HepG2 (cell line): ENCODE data around the gene ZFAND2B. TPM values are rescaled to one million over a fixed set of nuclear protein-coding genes. Genes with fewer than 3 reads are reported as not detected.

Experiments used
- ARNT2 ChIP-seq: sonication (generic); formaldehyde crosslinking; IDR thresholded peaks from 2 replicates; pipeline ENCODE4 v1.8.0; 2022; ENCODE audit warnings: mild to moderate bottlenecking, low read depth, missing genetic modification reagents, moderate library complexity
- FOXO1 ChIP-seq: sonication (generic); formaldehyde crosslinking; IDR thresholded peaks from 2 replicates; pipeline ENCODE4 v1.4.0; 2020; ENCODE audit warnings: missing genetic modification reagents
- HMGA1 ChIP-seq: sonication (generic); formaldehyde crosslinking; conservative IDR thresholded peaks from 2 replicates; pipeline ENCODE4 v1.4.0; 2020; ENCODE audit warnings: missing genetic modification reagents
- JUND ChIP-seq: sonication (generic); formaldehyde crosslinking; IDR thresholded peaks from 2 replicates; pipeline ENCODE4 v1.8.0; 2022; ENCODE audit warnings: mild to moderate bottlenecking, missing genetic modification reagents
- KLF16 ChIP-seq, 2 experiments: sonication (generic) in 1 of 2; formaldehyde crosslinking in 1 of 2; IDR thresholded peaks; 2 replicates each; pipeline versions ENCODE4 v1.6.1 to v1.8.0; 2016 to 2023; ENCODE audit warnings: missing genetic modification reagents in 2 of 2, missing compliant biosample characterization in 1 of 2
- MYC ChIP-seq: sonication (generic); formaldehyde crosslinking; IDR thresholded peaks from 2 replicates; pipeline ENCODE4 v1.9.0; 2021; ENCODE audit warnings: missing genetic modification reagents, borderline replicate concordance
- NFE2 ChIP-seq: sonication (generic); formaldehyde crosslinking; IDR thresholded peaks from 2 replicates; pipeline ENCODE4 v1.4.0; 2020; ENCODE audit warnings: missing genetic modification reagents
- NFIC ChIP-seq: IDR thresholded peaks from 2 replicates; pipeline ENCODE4 v1.6.1; 2012; ENCODE audit warnings: mild to moderate bottlenecking, low read length, inconsistent platforms
- NPAS2 ChIP-seq: sonication (generic); formaldehyde crosslinking; IDR thresholded peaks from 2 replicates; pipeline ENCODE4 v1.8.0; 2022; ENCODE audit warnings: mild to moderate bottlenecking, missing genetic modification reagents, borderline replicate concordance
- NRL ChIP-seq: sonication (generic); formaldehyde crosslinking; IDR thresholded peaks from 2 replicates; pipeline ENCODE4 v1.5.0; 2020; ENCODE audit warnings: missing genetic modification reagents, mild to moderate bottlenecking, moderate library complexity, borderline replicate concordance
- POLR2G ChIP-seq: fragments of 200-400 bp; formaldehyde crosslinking; IDR thresholded peaks from 2 replicates; pipeline ENCODE4 v1.6.1; 2018; ENCODE audit warnings: mild to moderate bottlenecking, low read depth, low read length, moderate library complexity
- PPARG ChIP-seq: conservative IDR thresholded peaks from 2 replicates; pipeline ENCODE4 v1.6.1; 2016; ENCODE audit warnings: missing biosample characterization, missing genetic modification reagents
- RXRB ChIP-seq: IDR thresholded peaks from 2 replicates; pipeline ENCODE4 v1.6.1; 2016; ENCODE audit warnings: borderline replicate concordance, missing genetic modification reagents, missing compliant biosample characterization
- TBP ChIP-seq: sonication (generic); formaldehyde crosslinking; IDR thresholded peaks from 2 replicates; pipeline ENCODE4 v1.5.0; 2020; ENCODE audit warnings: missing genetic modification reagents
- ZNF333 ChIP-seq: sonication (generic); formaldehyde crosslinking; IDR thresholded peaks from 2 replicates; pipeline ENCODE4 v1.4.0; 2020; ENCODE audit warnings: mild to moderate bottlenecking, missing genetic modification reagents, borderline replicate concordance
- ZNF343 ChIP-seq: sonication (generic); formaldehyde crosslinking; IDR thresholded peaks from 2 replicates; pipeline ENCODE4 v1.4.0; 2020; ENCODE audit warnings: mild to moderate bottlenecking, missing genetic modification reagents
- ZNF644 ChIP-seq: IDR thresholded peaks from 2 replicates; pipeline ENCODE4 v1.6.1; 2016; ENCODE audit warnings: low read depth
- ZNF841 ChIP-seq: sonication (generic); formaldehyde crosslinking; IDR thresholded peaks from 2 replicates; pipeline ENCODE4 v1.8.1; 2023; ENCODE audit warnings: missing genetic modification reagents, borderline replicate concordance
- polyA plus RNA-seq, 8 experiments: library from polyadenylated mRNA; depleted of rRNA in 3 of 8; stranded (reverse) in 7 of 8; unstranded in 1 of 8; fragments of >200 nt; fragmentation: Illumina TruSeq in 4 of 8; extraction: Trizol in 4 of 8; gene quantifications; 2 replicates each; pipeline versions ENCODE4 v1.2.1 to v1.2.3, GENCODE V29; 2011 to 2016; ENCODE audit warnings: low read depth in 4 of 8, missing spikeins in 1 of 8, mixed read lengths in 1 of 8; ENCODE audit not compliant: insufficient read depth in 1 of 8
- total RNA-seq, 5 experiments: library from RNA; depleted of rRNA; stranded (reverse); fragments of >200 nt; fragmentation: Illumina TruSeq; extraction: Trizol; gene quantifications; 2 replicates each; pipeline ENCODE4 v1.2.3, GENCODE V29; 2016; ENCODE audit warnings: low read depth in 1 of 5
- TF ChIP-seq, protein P1 (sequence below): sonication (generic); formaldehyde crosslinking; IDR thresholded peaks from 2 replicates; pipeline ENCODE4 v1.4.0; 2020; ENCODE audit warnings: low read depth, missing genetic modification reagents
- TF ChIP-seq, protein P2 (sequence below): IDR thresholded peaks from 2 replicates; pipeline ENCODE4 v1.6.1; 2016; ENCODE audit warnings: missing biosample characterization, missing genetic modification reagents, low read depth
- TF ChIP-seq, protein P3 (sequence below): sonication (generic); formaldehyde crosslinking; IDR thresholded peaks from 2 replicates; pipeline ENCODE4 v1.4.0; 2020; ENCODE audit warnings: missing genetic modification reagents
- TF ChIP-seq, protein P4 (sequence below): sonication (generic); formaldehyde crosslinking; IDR thresholded peaks from 2 replicates; pipeline ENCODE4 v1.4.0; 2020; ENCODE audit warnings: missing genetic modification reagents

The ZFAND2B gene
- total and polyA plus RNA-seq, 2 of the 13 experiments (the other 11 are each of a cell fraction or from before 2014, with no cell fraction given) = 53.3 to 115 TPM

DNA sequence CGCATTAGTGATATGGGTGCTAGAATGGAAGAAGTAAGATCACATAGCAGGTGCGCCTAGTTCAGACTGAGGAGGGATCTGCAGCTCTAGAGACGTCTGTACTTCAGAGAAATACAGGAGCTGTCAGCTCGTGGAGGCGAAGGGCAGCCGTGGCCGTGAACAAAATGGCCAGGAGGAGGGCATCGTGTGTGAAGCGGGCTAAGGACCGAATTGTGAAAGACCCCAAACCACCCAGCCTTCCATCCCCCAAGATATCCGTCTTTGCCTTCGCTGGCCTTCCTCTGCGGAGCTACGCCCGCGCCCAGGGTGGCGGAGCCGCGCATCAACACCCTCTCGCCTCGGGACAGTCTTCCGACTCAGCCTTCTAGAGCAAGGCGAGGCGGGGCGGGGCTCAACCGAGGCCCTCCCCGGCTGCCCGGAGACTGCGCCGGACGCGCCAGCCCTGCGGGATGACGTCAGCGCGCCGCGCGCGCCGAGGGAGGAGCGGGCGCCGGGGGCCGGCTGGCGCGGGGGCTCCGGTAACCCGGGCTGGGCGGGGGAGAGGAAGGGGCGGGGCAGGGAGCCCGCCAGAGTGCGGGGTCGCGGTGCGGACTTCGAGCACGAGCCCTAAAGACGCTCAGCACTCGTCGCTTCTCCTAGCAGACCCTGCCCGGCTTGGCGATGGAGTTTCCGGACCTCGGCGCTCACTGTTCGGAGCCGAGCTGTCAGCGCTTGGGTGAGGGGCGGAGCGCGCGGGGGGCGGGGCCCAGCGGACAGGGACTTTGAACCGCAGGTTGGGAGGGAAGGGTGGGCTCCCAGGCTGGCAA is at the start of gene ZFAND2B (continued):
- peak; percentile 94 for TF ChIP-seq NRL (CRISPR knock-in tag)
- TF ChIP-seq HMGA1 (CRISPR knock-in tag) = no peak
- TF ChIP-seq, protein P1, sequence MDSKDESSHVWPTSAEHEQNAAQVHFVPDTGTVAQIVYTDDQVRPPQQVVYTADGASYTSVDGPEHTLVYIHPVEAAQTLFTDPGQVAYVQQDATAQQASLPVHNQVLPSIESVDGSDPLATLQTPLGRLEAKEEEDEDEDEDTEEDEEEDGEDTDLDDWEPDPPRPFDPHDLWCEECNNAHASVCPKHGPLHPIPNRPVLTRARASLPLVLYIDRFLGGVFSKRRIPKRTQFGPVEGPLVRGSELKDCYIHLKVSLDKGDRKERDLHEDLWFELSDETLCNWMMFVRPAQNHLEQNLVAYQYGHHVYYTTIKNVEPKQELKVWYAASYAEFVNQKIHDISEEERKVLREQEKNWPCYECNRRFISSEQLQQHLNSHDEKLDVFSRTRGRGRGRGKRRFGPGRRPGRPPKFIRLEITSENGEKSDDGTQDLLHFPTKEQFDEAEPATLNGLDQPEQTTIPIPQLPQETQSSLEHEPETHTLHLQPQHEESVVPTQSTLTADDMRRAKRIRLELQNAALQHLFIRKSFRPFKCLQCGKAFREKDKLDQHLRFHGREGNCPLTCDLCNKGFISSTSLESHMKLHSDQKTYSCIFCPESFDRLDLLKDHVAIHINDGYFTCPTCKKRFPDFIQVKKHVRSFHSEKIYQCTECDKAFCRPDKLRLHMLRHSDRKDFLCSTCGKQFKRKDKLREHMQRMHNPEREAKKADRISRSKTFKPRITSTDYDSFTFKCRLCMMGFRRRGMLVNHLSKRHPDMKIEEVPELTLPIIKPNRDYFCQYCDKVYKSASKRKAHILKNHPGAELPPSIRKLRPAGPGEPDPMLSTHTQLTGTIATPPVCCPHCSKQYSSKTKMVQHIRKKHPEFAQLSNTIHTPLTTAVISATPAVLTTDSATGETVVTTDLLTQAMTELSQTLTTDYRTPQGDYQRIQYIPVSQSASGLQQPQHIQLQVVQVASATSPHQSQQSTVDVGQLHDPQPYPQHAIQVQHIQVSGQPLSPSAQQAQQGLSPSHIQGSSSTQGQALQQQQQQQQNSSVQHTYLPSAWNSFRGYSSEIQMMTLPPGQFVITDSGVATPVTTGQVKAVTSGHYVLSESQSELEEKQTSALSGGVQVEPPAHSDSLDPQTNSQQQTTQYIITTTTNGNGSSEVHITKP (CRISPR knock-in tag) = peak; percentile 71; the same call in 1 of the 2 replicates
- TF ChIP-seq, protein P2, sequence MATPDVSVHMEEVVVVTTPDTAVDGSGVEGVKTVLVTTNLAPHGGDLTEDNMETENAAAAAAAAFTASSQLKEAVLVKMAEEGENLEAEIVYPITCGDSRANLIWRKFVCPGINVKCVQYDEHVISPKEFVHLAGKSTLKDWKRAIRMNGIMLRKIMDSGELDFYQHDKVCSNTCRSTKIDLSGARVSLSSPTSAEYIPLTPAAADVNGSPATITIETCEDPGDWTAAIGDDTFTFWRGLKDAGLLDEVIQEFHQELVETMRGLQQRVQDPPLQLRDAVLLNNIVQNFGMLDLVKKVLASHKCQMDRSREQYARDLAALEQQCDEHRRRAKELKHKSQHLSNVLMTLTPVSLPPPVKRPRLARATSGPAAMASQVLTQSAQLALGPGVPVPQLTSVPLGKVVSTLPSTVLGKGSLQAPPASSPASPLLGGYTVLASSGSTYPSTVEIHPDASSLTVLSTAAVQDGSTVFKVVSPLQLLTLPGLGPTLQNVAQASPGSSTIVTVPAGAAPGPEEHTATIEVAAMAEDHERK (CRISPR knock-in tag) = peak; percentile 89
- peak; percentile 46; the same call in 1 of the 2 replicates for TF ChIP-seq RXRB
- TF ChIP-seq, protein P3, sequence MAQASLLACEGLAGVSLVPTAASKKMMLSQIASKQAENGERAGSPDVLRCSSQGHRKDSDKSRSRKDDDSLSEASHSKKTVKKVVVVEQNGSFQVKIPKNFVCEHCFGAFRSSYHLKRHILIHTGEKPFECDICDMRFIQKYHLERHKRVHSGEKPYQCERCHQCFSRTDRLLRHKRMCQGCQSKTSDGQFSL (CRISPR knock-in tag) = no peak
- peak; percentile 97 for TF ChIP-seq ARNT2
- no peak for TF ChIP-seq ZNF841 (CRISPR knock-in tag)
- peak; percentile 99 for TF ChIP-seq POLR2G
- no peak for TF ChIP-seq ZNF644 (CRISPR knock-in tag)
- peak; percentile 63; the same call in 1 of the 2 replicates for TF ChIP-seq ZNF343
- TF ChIP-seq PPARG (CRISPR knock-in tag) = no peak
- TF ChIP-seq KLF16 (CRISPR knock-in tag; IDR thresholded peaks at IDR 0.05) = no peak; a peak in 2 of 4 replicates
- TF ChIP-seq, protein P4, sequence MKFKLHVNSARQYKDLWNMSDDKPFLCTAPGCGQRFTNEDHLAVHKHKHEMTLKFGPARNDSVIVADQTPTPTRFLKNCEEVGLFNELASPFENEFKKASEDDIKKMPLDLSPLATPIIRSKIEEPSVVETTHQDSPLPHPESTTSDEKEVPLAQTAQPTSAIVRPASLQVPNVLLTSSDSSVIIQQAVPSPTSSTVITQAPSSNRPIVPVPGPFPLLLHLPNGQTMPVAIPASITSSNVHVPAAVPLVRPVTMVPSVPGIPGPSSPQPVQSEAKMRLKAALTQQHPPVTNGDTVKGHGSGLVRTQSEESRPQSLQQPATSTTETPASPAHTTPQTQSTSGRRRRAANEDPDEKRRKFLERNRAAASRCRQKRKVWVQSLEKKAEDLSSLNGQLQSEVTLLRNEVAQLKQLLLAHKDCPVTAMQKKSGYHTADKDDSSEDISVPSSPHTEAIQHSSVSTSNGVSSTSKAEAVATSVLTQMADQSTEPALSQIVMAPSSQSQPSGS = peak; percentile 85
- peak; percentile 98 for TF ChIP-seq ZNF333 (CRISPR knock-in tag)
- TF ChIP-seq TBP = 0 out of 2 replicates have a peak, but pooled peaks have one; percentile 64
- no peak for TF ChIP-seq NFIC
- peak; percentile 66 for TF ChIP-seq FOXO1 (CRISPR knock-in tag)
- 0 out of 2 replicates have a peak, but pooled peaks have one; percentile 68 for TF ChIP-seq JUND
- peak; percentile 76 for TF ChIP-seq MYC (CRISPR knock-in tag)
- TF ChIP-seq NFE2 (CRISPR knock-in tag) = no peak; the same call in 1 of the 2 replicates
- TF ChIP-seq NPAS2 (CRISPR knock-in tag) = no peak
